GM12872 (cell line): ENCODE results near the gene TAGLN.

Experiments
- TF ChIP-seq, protein P1 (sequence below): IDR thresholded peaks from 3 replicates; pipeline ENCODE4 v1.5.1; 2011; ENCODE audit warnings: low read depth, mild to moderate bottlenecking, low read length, moderate library complexity; ENCODE audit not compliant: insufficient read depth

Gene TAGLN

DNA sequence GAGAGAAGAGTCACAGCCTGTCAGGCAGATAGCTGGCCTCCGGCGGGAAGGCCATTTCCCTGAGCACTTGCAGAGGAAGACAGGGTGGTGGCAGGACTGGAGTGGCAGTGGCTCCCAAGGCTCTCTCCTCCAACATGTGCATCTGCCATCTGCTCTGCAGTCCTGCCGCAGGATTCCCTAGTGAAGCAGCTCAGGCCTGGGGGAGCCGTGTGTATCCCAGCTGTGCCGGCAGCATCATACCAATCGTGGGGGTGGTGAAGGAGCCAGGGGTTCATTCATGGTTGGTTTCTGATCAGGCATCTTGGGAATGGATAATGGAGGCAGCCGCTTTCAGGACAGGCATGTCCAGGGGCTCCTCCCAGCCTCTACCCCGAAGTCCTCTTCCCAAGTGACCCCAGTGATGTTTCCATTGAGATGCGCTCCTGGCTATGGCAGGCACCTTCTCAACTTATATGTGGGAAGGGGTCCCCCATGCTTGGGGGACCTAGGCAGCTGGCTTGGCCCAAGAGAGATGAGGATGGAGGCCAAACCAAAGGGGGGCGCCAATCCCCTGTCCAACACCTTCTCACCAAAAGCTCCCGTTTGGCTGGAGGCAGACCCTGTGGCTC, 6.1 kb downstream of the TAGLN start:
- TF ChIP-seq, protein P1, sequence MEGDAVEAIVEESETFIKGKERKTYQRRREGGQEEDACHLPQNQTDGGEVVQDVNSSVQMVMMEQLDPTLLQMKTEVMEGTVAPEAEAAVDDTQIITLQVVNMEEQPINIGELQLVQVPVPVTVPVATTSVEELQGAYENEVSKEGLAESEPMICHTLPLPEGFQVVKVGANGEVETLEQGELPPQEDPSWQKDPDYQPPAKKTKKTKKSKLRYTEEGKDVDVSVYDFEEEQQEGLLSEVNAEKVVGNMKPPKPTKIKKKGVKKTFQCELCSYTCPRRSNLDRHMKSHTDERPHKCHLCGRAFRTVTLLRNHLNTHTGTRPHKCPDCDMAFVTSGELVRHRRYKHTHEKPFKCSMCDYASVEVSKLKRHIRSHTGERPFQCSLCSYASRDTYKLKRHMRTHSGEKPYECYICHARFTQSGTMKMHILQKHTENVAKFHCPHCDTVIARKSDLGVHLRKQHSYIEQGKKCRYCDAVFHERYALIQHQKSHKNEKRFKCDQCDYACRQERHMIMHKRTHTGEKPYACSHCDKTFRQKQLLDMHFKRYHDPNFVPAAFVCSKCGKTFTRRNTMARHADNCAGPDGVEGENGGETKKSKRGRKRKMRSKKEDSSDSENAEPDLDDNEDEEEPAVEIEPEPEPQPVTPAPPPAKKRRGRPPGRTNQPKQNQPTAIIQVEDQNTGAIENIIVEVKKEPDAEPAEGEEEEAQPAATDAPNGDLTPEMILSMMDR = no peak

DNA sequence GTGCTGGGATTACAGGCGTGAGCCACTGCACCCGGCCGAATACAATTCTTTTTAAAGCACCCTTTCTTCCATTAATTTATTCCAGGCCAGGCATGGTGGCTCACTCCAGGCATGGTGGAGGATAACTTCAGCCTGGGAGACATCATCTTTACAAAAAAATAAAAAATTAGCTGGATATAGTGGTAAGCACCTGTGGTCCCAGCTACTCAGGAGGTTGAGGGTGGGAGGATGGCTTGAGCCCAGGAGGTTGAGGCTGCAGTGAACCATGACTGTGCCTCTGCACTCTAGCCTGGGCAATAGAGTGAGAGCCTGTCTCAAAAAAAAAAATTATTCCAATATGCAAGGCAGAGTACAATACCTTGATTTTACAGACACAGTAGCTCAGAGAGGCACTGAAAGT, 11.4 kb downstream of the TAGLN start:
- TF ChIP-seq, protein P1 = no peak

DNA sequence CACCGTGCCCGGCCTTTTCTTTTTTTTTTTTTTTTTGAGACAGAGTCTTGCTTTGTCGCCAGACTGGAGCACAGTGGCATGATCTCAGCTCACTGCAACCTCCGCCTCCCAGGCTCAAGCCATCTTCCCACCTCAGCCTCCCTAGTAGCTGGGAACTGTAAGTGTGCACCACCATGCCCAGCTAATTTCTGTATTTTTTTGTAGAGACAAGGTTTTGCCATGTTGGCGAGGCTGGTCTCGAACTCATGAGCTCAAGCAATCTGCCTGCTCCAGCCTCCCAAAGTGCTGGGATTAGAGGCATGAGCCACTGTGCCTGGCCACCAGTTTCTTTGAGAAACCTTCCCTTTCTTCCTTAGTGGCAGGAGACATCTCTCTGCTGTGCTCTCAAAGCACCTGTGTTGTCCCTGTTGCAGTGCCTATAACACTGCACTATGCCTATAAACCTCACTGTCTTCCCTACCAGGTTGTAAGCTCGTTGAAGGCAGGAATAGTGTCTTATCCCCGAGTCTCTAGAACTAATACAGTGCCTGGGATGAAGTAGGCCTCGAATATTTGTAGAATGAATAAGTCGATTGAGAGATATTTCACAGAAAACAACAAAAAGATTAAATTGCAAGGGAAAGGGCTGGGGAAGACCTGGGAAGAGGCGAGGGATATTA, 13.7 kb downstream of the TAGLN start:
- TF ChIP-seq, protein P1 = no peak

DNA sequence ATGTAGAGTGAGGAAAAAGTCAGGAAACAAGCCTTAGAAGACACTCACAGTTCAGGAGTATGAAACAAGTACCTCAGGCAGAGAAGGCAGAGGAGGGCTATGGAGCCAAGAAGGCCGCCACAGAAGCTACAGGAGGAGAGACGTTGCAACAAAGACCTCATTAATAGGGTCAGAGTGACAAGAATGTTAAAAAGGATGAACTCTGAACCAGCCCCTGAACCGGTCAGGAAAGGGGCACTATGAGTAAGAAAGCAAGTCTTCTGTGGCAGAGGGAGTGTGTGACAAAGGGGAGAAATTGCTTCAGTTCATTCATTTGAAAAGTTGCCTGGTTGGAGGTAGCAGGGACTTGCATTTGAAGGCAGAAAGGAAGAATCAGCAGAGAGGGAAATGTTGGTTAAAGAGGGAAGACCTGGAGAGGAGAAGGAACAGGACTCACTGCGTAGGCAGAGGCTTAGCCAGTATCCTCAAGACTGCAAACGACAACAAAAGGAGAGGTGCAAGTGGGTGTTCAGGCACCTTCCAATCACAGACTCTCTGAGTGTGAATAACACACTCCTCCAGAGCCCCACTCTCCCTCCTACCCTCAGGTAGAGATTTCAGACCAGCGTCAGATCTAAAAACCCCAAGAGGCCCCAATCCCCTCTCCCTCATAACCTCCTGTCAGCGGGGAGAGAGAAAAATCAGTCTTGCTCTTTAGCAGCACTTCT, 15.4 kb downstream of the TAGLN start:
- TF ChIP-seq, protein P1 = no peak

DNA sequence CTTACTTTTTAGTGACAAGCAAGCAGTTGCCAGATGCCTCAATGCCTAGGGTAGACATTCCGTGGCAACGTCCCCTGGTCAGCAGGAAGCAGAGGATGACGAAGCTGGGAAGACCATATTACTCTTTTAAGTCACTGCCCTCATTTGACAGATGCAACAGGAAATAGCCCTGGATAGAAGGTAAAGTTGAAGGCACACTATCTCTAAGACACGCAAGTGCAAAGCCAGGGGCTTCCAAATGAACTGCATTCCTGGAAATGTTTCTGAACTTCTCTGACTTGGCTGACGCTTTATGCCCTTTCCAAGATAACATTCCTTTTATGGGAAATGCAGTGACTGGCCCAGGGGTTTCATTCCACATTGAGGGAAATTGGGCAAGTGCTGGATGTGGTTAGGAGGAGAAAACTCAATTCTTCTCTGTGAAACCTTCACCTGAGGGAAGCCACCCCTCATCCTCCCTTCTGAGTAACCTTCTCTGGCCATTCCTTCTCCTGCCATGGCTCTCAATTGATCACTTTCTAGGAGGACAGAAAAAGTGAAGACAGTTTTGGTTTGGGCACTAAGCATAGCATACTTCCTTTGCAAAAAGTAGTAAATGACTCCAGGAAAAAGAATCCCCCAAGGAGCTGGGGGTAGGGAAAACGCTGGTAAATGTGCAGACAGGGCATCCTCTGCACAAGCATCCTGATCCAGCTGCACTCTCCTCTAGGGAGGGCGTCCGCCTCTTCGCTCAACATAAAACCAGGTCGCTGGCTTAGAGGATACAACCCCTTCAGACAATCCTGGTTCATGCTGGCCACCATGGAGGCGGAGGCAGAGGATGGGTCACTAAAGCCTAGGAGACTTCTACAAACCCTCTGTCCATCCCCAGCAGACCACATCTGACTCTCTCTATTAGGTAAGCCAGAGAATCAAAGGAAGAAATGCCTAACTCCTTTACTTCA, 18.2 kb downstream of the TAGLN start:
- TF ChIP-seq, protein P1 = no peak

DNA sequence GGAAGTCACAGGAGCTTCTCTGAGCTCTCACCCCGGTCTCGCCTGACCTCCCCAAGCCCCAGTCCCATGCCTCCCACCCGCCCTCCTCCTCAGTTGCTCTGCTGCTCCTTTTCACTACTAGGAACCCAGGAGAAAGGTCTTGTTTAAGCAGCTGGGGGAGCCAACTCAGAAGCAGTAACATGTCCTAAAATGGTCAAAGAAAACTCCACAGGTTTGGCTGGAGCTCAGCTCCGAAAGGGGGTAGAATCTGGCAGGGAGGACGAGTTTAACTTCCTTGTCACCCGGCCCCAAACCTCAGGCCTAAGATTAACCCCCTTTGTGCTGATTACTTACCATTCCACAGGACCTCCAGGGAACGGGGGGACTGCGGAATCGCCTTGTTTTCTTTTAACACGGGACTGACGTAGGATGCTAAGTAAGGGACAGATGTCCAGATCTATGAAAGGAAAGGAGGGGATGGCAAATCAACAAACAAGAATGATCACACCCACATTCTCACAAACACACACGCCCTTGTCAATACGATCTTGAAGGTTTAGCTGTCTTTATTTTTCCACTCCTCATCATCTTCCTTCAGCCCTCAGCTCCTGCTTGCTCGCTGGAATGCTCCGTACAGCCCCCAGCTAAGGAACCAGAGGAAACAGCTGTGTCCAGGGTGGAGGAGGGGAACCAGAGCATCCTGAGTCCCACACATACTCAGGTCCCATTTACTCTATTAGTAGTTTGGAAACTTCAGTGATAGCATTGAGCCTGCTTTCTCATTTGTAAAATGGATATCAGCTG, 19.2 kb downstream of the TAGLN start:
- TF ChIP-seq, protein P1 = no peak
